Upper lobe of left lung (tissue), 6 donors: ENCODE measurements around the gene GLIS1. TPM values are rescaled to one million over a fixed set of nuclear protein-coding genes. Genes with fewer than 3 reads are reported as not detected.
A peak's percentile ranks its signal among the peaks of the same experiment; 100 is the strongest.

Source experiments
- ATAC-seq, 2 donors: fragments of 200-7000 bp; cut with Tn5 transposase; one replicate each; pipeline ENCODE4 v1.9.1; 2022; ENCODE audit warnings: mild to moderate bottlenecking in 2 of 2, moderate library complexity in 2 of 2; ENCODE audit not compliant: low FRiP score in 2 of 2
- DNase-seq, 2 donors: peaks; one replicate each; pipeline ENCODE4 v3.0.0-alpha.2; 2019 to 2020
- H3K27ac ChIP-seq, 4 donors: fragments of 200-600 bp; sonication (generic); one replicate each; pipeline ENCODE4 v1.5.1; 2016 to 2019
- H3K27me3 ChIP-seq, 4 donors: fragments of 200-600 bp; sonication (generic); one replicate each; pipeline ENCODE4 v1.5.1; 2017 to 2019
- H3K36me3 ChIP-seq, 4 donors: fragments of 200-600 bp; sonication (generic); one replicate each; pipeline ENCODE4 v1.5.1; 2016 to 2019
- H3K4me1 ChIP-seq, 4 donors: fragments of 200-600 bp; sonication (generic); one replicate each; pipeline ENCODE4 v1.5.1; 2018 to 2019
- H3K4me3 ChIP-seq, 4 donors: fragments of 200-600 bp; sonication (generic); one replicate each; pipeline ENCODE4 v1.5.1; 2017 to 2019; ENCODE audit warnings: mild to moderate bottlenecking in 2 of 4, moderate library complexity in 1 of 4
- H3K9me3 ChIP-seq, 4 donors: fragments of 200-600 bp; sonication (generic); one replicate each; pipeline ENCODE4 v1.5.1; 2018 to 2019
- CTCF ChIP-seq, 6 experiments: fragments of 450-650 bp in 4 of 6; fragments of 200-600 bp in 2 of 6; sonication (generic) in 2 of 6; IDR thresholded peaks; one replicate each; pipeline ENCODE4 v1.5.1; 2016 to 2019; ENCODE audit warnings: antibody characterized with exemption in 6 of 6
- EP300 ChIP-seq, 4 donors: sonication (generic); formaldehyde crosslinking; IDR thresholded peaks; one replicate each; pipeline ENCODE4 v1.5.1; 2017; ENCODE audit warnings: antibody characterized with exemption in 4 of 4, control low read depth in 2 of 4
- POLR2A ChIP-seq, 4 donors: fragments of 450-650 bp; IDR thresholded peaks; one replicate each; pipeline ENCODE4 v1.5.1; 2016 to 2017; ENCODE audit warnings: antibody characterized with exemption in 4 of 4, mild to moderate bottlenecking in 2 of 4
- POLR2AphosphoS5 ChIP-seq, 2 donors: sonication (generic); formaldehyde crosslinking; IDR thresholded peaks; one replicate each; pipeline ENCODE4 v1.5.1; 2017; ENCODE audit warnings: antibody characterized with exemption in 2 of 2
- WGBS, 2 donors: methylation state at CpG; one replicate each; pipeline ENCODE4 v1.1.5; 2017 to 2018; 5-methylcytosine and 5-hydroxymethylcytosine counted together
- total RNA-seq, 6 donors: library from RNA; depleted of rRNA in 4 of 6; stranded (reverse); fragments of >200 nt in 4 of 6; gene quantifications; one replicate each; pipeline versions ENCODE4 v1.1.0 to v1.2.1, GENCODE V29; 2016 to 2021
- donor health status: DM: no; HTN: no; CAD: no; lungs with moderate emphysema.
- donor health status: DM: no; HTN: yes; CAD: no; lungs with severe emphysema.

GLIS1 gene
- total RNA-seq, 6 donors from 2014 or later: 0.26 to 1.0 TPM; not detected in 4

DNA sequence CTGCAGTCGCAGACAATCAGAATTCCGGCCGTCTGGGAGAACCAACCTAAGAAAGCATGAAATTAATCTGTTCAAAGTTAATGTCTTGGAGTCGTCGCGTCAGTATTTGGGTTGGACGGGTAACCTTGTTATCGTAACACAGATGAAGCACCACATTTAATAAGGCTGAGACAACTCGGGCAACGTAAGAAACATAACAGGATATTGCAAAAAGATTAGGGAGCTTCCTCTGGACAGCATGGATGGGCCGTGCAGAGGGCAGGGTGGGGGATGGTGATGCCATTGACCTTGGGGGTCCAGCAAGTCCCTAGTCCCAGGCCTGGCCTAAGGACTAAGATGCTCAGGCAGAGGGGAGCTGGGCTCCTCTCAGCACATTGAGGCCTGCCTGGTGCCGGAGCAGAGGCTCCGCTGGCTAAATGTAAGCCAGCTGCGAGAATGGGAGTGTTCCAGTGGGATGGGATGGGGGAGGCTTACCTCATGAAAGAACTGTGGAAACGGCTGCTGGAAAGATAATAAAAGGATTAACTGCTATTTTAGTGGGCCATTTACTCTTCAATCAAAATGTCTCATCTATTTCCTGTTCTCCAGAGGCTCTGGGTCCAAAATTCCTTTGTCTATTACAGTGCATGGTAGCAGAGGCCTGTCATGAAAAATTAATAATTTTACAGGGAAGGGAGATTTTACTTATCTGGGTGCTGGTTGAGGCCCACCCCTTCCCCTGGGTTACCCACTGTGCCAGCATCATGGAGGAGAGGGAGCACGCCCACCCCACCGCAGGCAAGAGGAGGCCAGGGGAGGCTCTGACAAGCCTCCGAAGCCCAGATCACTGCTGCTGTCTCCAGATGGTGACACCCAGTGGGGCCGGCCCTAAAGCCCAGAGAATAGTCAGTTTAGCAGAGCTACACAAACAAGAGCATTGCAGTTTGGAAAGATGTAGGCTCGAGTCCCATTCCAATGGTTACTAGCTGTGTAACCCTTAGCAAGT, 148.1 kb downstream of the GLIS1 start:
- no peak for TF ChIP-seq POLR2AphosphoS5 (IDR thresholded peaks at IDR 0.05)
- no peak for TF ChIP-seq CTCF (IDR thresholded peaks at IDR 0.05)
- no peak for TF ChIP-seq POLR2A (IDR thresholded peaks at IDR 0.05)
- no peak for TF ChIP-seq EP300 (IDR thresholded peaks at IDR 0.05)
- Histone ChIP-seq H3K36me3 (no peaks in the 10 kb centered on the region), H3K27ac (no peak overlapping the region), H3K4me3 (no peak overlapping the region), H3K9me3 (no peaks in the 10 kb centered on the region), H3K27me3 (no peaks in the 10 kb centered on the region), H3K4me1 (peaks cover 0 to 17% (median 5%) of the 10 kb centered on the region in 4 donors)
- DNase-seq (no peak), ATAC-seq (peak in 1 of 2 donors; percentile 49)
- 78 to 82% methylated on average over 19 to 20 of the region's 20 CpGs for WGBS, 2 donors

- DNase-seq: no peak
- Histone ChIP-seq H3K27me3 (no peaks in the 10 kb centered on the region), H3K36me3 (no peaks in the 10 kb centered on the region), H3K9me3 (no peaks in the 10 kb centered on the region), H3K27ac (no peak overlapping the region), H3K4me3 (no peak overlapping the region), H3K4me1 (peaks cover 0 to 17% (median 5%) of the 10 kb centered on the region in 4 donors)
- WGBS, 2 donors: 90 to 93% methylated on average over 4 of the region's 4 CpGs
- no peak for ATAC-seq
- TF ChIP-seq POLR2A (IDR thresholded peaks at IDR 0.05) (no peak), CTCF (IDR thresholded peaks at IDR 0.05) (no peak), POLR2AphosphoS5 (IDR thresholded peaks at IDR 0.05) (no peak), EP300 (IDR thresholded peaks at IDR 0.05) (no peak)
Observed at GRCh38 chr1:53590104-53590503, 148.9 kb downstream of the GLIS1 start.

- H3K27ac ChIP-seq: no peak overlapping the region
- DNase-seq (peak in 1 of 2 donors; percentile 15), ATAC-seq (no peak)
- no peak overlapping the region for H3K4me3 ChIP-seq
- 82 to 88% methylated on average over 11 of the region's 11 CpGs for WGBS, 2 donors
- no peak for TF ChIP-seq CTCF (IDR thresholded peaks at IDR 0.05)
- TF ChIP-seq EP300 (IDR thresholded peaks at IDR 0.05): no peak
- TF ChIP-seq POLR2A (IDR thresholded peaks at IDR 0.05): no peak
- TF ChIP-seq POLR2AphosphoS5 (IDR thresholded peaks at IDR 0.05): no peak
- no peaks in the 10 kb centered on the region for H3K9me3 ChIP-seq
- H3K36me3 ChIP-seq: no peaks in the 10 kb centered on the region
- H3K27me3 ChIP-seq: no peaks in the 10 kb centered on the region
- H3K4me1 ChIP-seq: peaks cover 0 to 17% (median 5%) of the 10 kb centered on the region in 4 donors
Observed at GRCh38 chr1:53589043-53589887, 149.7 kb downstream of the GLIS1 start.

GRCh38 chr1:53588053-53588779, 150.7 kb downstream of the GLIS1 start:
- 85 to 92% methylated on average over 6 of the region's 6 CpGs for WGBS, 2 donors
- Histone ChIP-seq H3K27ac (no peak overlapping the region), H3K4me1 (peaks cover 0 to 9% (median 5%) of the 10 kb centered on the region in 4 donors), H3K4me3 (no peak overlapping the region), H3K27me3 (no peaks in the 10 kb centered on the region), H3K36me3 (no peaks in the 10 kb centered on the region), H3K9me3 (no peaks in the 10 kb centered on the region)
- DNase-seq: no peak
- TF ChIP-seq POLR2AphosphoS5 (IDR thresholded peaks at IDR 0.05) (no peak), EP300 (IDR thresholded peaks at IDR 0.05) (no peak), POLR2A (IDR thresholded peaks at IDR 0.05) (no peak), CTCF (IDR thresholded peaks at IDR 0.05) (no peak)
- no peak for ATAC-seq
